IMR-90 (cell line): Measurements from ENCODE around the gene SLC6A7. TPM values are rescaled to one million over a fixed set of nuclear protein-coding genes. Genes with fewer than 3 reads are reported as not detected.

Source experiments
- ATAC-seq: fragments of 200-7000 bp; cut with Tn5 transposase; 2 replicates; pipeline ENCODE4 v1.9.1; 2020; ENCODE audit warnings: low read depth, mild to moderate bottlenecking, moderate library complexity
- BruUV-seq: library from RNA; stranded (reverse); fragments of 400-500 nt; replicated peaks from 2 replicates; lab custom pipeline; 2021; lab: Mats Ljungman, UMichigan
- CTCF ChIA-PET: fragments of 300-600 bp; formaldehyde crosslinking; extraction: SDS; loops from one replicate; lab custom pipeline; 2021; ENCODE audit warnings: antibody characterized with exemption; lab: Yijun Ruan, JAX
- POLR2A ChIA-PET: fragments of 300-600 bp; sonication (Branson Sonifier 250); formaldehyde crosslinking; loops from one replicate; lab custom pipeline; 2022; ENCODE audit warnings: antibody characterized with exemption; ENCODE audit not compliant: unreplicated experiment; lab: Charles Lee
- DNase-seq: peaks from one replicate; pipeline ENCODE4 v3.0.0; 2013
- H2AFZ ChIP-seq: replicated peaks from 2 replicates; pipeline ENCODE3; 2013; ENCODE audit warnings: low read length, mild to moderate bottlenecking; ENCODE audit not compliant: poor library complexity
- H2AK5ac ChIP-seq: 2 replicates; pipeline ENCODE4 v1.6.1; 2013; ENCODE audit warnings: low read depth, low read length, inconsistent platforms
- H2AK9ac ChIP-seq: replicated peaks from 2 replicates; pipeline ENCODE3; 2013; ENCODE audit warnings: mild to moderate bottlenecking, low read depth, low read length, moderate library complexity; ENCODE audit not compliant: poor library complexity
- H2BK120ac ChIP-seq: 2 replicates; pipeline ENCODE4 v1.6.1; 2013; ENCODE audit warnings: low read depth, low read length, inconsistent platforms
- H2BK15ac ChIP-seq: 3 replicates; pipeline ENCODE4 v1.6.1; 2013; ENCODE audit warnings: low read depth, low read length, inconsistent platforms
- H2BK20ac ChIP-seq: 2 replicates; pipeline ENCODE4 v1.6.1; 2013; ENCODE audit warnings: low read depth, mild to moderate bottlenecking, inconsistent platforms, low read length, moderate library complexity
- H2BK5ac ChIP-seq: 2 replicates; pipeline ENCODE4 v1.6.1; 2013; ENCODE audit warnings: mild to moderate bottlenecking, low read depth, low read length, inconsistent platforms; ENCODE audit not compliant: poor library complexity, severe bottlenecking
- H3K14ac ChIP-seq: replicated peaks from 2 replicates; pipeline ENCODE4 v1.6.1; 2013; ENCODE audit warnings: low read depth, low read length, inconsistent platforms
- H3K18ac ChIP-seq: 2 replicates; pipeline ENCODE4 v1.6.1; 2013; ENCODE audit warnings: low read depth, low read length, control low read depth
- H3K23ac ChIP-seq: 2 replicates; pipeline ENCODE4 v1.6.1; 2013; ENCODE audit warnings: low read depth, low read length, inconsistent platforms
- H3K27ac ChIP-seq: 2 replicates; pipeline ENCODE4 v1.5.1; 2013; ENCODE audit warnings: mild to moderate bottlenecking, control low read depth, low read length; ENCODE audit not compliant: insufficient read depth
- H3K27me3 ChIP-seq: 2 replicates; pipeline ENCODE4 v1.6.1; 2013; ENCODE audit warnings: low read length; ENCODE audit not compliant: control insufficient read depth, insufficient read depth
- H3K36me3 ChIP-seq: 2 replicates; pipeline ENCODE4 v1.6.1; 2013; ENCODE audit warnings: low read length, mixed read lengths; ENCODE audit not compliant: control insufficient read depth, insufficient read depth
- H3K4ac ChIP-seq: 2 replicates; pipeline ENCODE4 v1.6.1; 2013; ENCODE audit warnings: low read depth, low read length, inconsistent platforms
- H3K4me1 ChIP-seq: 2 replicates; pipeline ENCODE4 v1.6.1; 2013; ENCODE audit warnings: low read length, mixed read lengths; ENCODE audit not compliant: control insufficient read depth, insufficient read depth
- H3K4me2 ChIP-seq: 2 replicates; pipeline ENCODE4 v1.6.1; 2013; ENCODE audit warnings: low read depth, mild to moderate bottlenecking, control low read depth, low read length, moderate library complexity
- H3K4me3 ChIP-seq: 2 replicates; pipeline ENCODE4 v1.5.1; 2013; ENCODE audit warnings: low read depth, mild to moderate bottlenecking, control low read depth, low read length, moderate library complexity; ENCODE audit not compliant: insufficient read depth
- H3K56ac ChIP-seq: 2 replicates; pipeline ENCODE4 v1.6.1; 2013; ENCODE audit warnings: low read length, inconsistent platforms; ENCODE audit not compliant: insufficient read depth; ENCODE audit errors: extremely low read depth
- H3K79me1 ChIP-seq, 2 experiments: 2 replicates each; pipeline ENCODE4 v1.6.1; 2013; ENCODE audit warnings: low read length in 2 of 2, inconsistent platforms in 1 of 2, low read depth in 1 of 2
- H3K9ac ChIP-seq: 2 replicates; pipeline ENCODE4 v1.6.1; 2013; ENCODE audit warnings: low read depth, low read length, control low read depth
- H3K9me1 ChIP-seq: 2 replicates; pipeline ENCODE4 v1.6.1; 2013; ENCODE audit warnings: low read length, inconsistent platforms; ENCODE audit not compliant: insufficient read depth
- H3K9me3 ChIP-seq: 2 replicates; pipeline ENCODE4 v1.6.1; 2013; ENCODE audit warnings: low read length; ENCODE audit not compliant: control insufficient read depth, insufficient read depth
- H4K20me1 ChIP-seq: 2 replicates; pipeline ENCODE4 v1.6.1; 2013; ENCODE audit warnings: low read length, inconsistent platforms; ENCODE audit not compliant: insufficient read depth
- H4K5ac ChIP-seq: 2 replicates; pipeline ENCODE4 v1.6.1; 2013; ENCODE audit warnings: mild to moderate bottlenecking, low read depth, low read length, control low read depth
- H4K8ac ChIP-seq, 2 experiments: 2 replicates each; pipeline ENCODE4 v1.6.1; 2013; ENCODE audit warnings: low read depth in 2 of 2, low read length in 2 of 2, control low read depth in 1 of 2, inconsistent platforms in 1 of 2
- H4K91ac ChIP-seq: 2 replicates; pipeline ENCODE4 v1.6.1; 2013; ENCODE audit warnings: low read depth, low read length, inconsistent platforms; ENCODE audit not compliant: insufficient read depth
- CEBPB ChIP-seq: IDR thresholded peaks from 2 replicates; pipeline ENCODE4 v1.6.1; 2012; ENCODE audit warnings: low read depth, low read length, improper control_type of control experiment
- CTCF ChIP-seq: conservative IDR thresholded peaks from 2 replicates; pipeline ENCODE4 v1.5.1; 2012; ENCODE audit warnings: mild to moderate bottlenecking, low read depth, low read length, improper control_type of control experiment
- MAFK ChIP-seq: IDR thresholded peaks from 2 replicates; pipeline ENCODE4 v1.6.1; 2012; ENCODE audit warnings: low read depth, low read length, improper control_type of control experiment
- MAZ ChIP-seq: IDR thresholded peaks from 2 replicates; pipeline ENCODE4 v1.6.1; 2012; ENCODE audit warnings: low read depth, mild to moderate bottlenecking, low read length, improper control_type of control experiment, moderate library complexity, borderline replicate concordance
- POLR2A ChIP-seq: IDR thresholded peaks from 2 replicates; pipeline ENCODE4 v1.6.1; 2012; ENCODE audit warnings: mild to moderate bottlenecking, low read depth, low read length
- WGBS, 2 experiments: methylation state at CpG; one replicate each; pipeline versions ENCODE4 v1.1.5 to v1.1.7; 2013; ENCODE audit warnings: missing lambda C conversion rate in 2 of 2; ENCODE audit not compliant: insufficient read length in 1 of 2; ENCODE audit errors: extremely low coverage in 2 of 2; 5-methylcytosine and 5-hydroxymethylcytosine counted together
- dilution Hi-C: fragments of 300-500 bp; cut with HindIII; formaldehyde crosslinking; loops from one replicate; pipeline ENCODE4 v1.14.3; 2018; ENCODE audit warnings: low sequenced_read_pairs; ENCODE audit not compliant: unreplicated experiment
- in situ Hi-C: fragments of 300-500 bp; cut with MboI; formaldehyde crosslinking; loops from 3 replicates; pipeline ENCODE4 v1.14.3; 2019; ENCODE audit warnings: low sequenced_read_pairs, inconsistent platforms, mixed read lengths
- intact Hi-C: fragments of 100-400 bp; cut with micrococcal nuclease; formaldehyde crosslinking; loops from 2 replicates; pipeline ENCODE4 v1.10.0; 2022
- polyA plus RNA-seq, 3 experiments: library from polyadenylated mRNA; depleted of rRNA; stranded (reverse); fragments of >200 nt; gene quantifications; 2 replicates each; pipeline ENCODE4 v1.2.3, GENCODE V29; 2012; ENCODE audit warnings: low replicate concordance in 1 of 3
- total RNA-seq: library from RNA; depleted of rRNA; stranded (reverse); fragments of >200 nt; gene quantifications from 2 replicates; pipeline ENCODE4 v1.2.3, GENCODE V29; 2012

The SLC6A7 gene
- total and polyA plus RNA-seq, 2 of the 4 experiments (the other 2 are of a cell fraction): under 0.01 TPM; not detected in 1

- Histone ChIP-seq H3K4me3 (no peak overlapping the region), H3K56ac (0 out of 2 replicates have a peak overlapping the region, but pooled peaks have one; percentile 1), H2AFZ (peak overlapping the region; percentile 79), H3K79me1 (peaks cover 0 to 39% of the 10 kb centered on the region in 2 experiments; a peak in 2 of 4 replicates), H3K9me1 (peaks cover 35% of the 10 kb centered on the region), H3K4ac (peak overlapping the region; percentile 97), H3K4me2 (no peak overlapping the region), H3K4me1 (peaks cover 31% of the 10 kb centered on the region), H4K20me1 (no peaks in the 10 kb centered on the region), H2BK15ac (peak overlapping the region; percentile 90; the same call in 2 of the 3 replicates), H2AK9ac (peak overlapping the region; percentile 91), H3K36me3 (no peaks in the 10 kb centered on the region), H2BK120ac (peak overlapping the region; percentile 94), H3K9me3 (no peaks in the 10 kb centered on the region), H2BK20ac (peak overlapping the region; percentile 87), H3K18ac (peak overlapping the region; percentile 61), H2AK5ac (peak overlapping the region; percentile 96), H4K8ac (peak overlapping the region; percentile 81 to 95; a peak in 3 of 4 replicates), H3K14ac (peak overlapping the region; percentile 67), H3K27me3 (no peaks in the 10 kb centered on the region), H4K91ac (peak overlapping the region; percentile 92), H4K5ac (peak overlapping the region; percentile 94), H3K9ac (peak overlapping the region; percentile 10), H3K23ac (peak overlapping the region; percentile 92), H2BK5ac (peak overlapping the region; percentile 71), H3K27ac (peak overlapping the region; percentile 45)
- dilution Hi-C loops: no loop called here
- in situ Hi-C loops: no loop called here
- no peak for ATAC-seq
- TF ChIP-seq CTCF (no peak), POLR2A (peak; percentile 7; the same call in 1 of the 2 replicates), MAFK (no peak), CEBPB (no peak), MAZ (no peak)
- DNase-seq: no peak
- WGBS, 2 experiments: 53% methylated on average over 2 of the region's 5 CpGs; no CpG with 5 or more reads in 1 of the 2 experiments
- no TSS peak for BruUV-seq
- CTCF ChIA-PET: interaction anchor here (0.6 kb wide), 1 partner anchor 15 kb away, joined by 3 read pairs; no protein-coding TSS in a partner anchor
- POLR2A ChIA-PET: no interaction called here
- intact Hi-C loops: loop anchor here (1.0 to 2.0 kb wide), 3 partner anchors 58 to 276 kb away; no protein-coding TSS in a partner anchor
Measured at GRCh38 chr5:150160448-150161081, 29.3 kb upstream of the SLC6A7 start.
